Pancreas (tissue), 10 donors: ENCODE data around the gene CLNK. TPM values are rescaled to one million over a fixed set of nuclear protein-coding genes. Genes with fewer than 3 reads are reported as not detected.
"Not testable (repeated sequence)": the region's sequence is repeated elsewhere in the genome, so short reads cannot be mapped to it uniquely, and the experiment has no call there.

Experiments used
- ATAC-seq, 4 donors: fragments of 200-7000 bp; cut with Tn5 transposase; one replicate each; pipeline versions ENCODE4 v1.8.0 to v1.9.1; 2020; ENCODE audit warnings: mild to moderate bottlenecking in 4 of 4, moderate library complexity in 4 of 4
- DNase-seq, 6 donors: peaks; one replicate each; pipeline ENCODE4 v3.0.0-alpha.2; 2020
- FAIRE-seq: peaks from 2 replicates; lab custom pipeline; 2012; peaks lifted over from hg19 to GRCh38; lab: Jason Lieb, UNC
- H3K27ac ChIP-seq, 4 donors: fragments of 200-600 bp; sonication (generic); 1 replicate in 3 of 4; 2 replicates in 1 of 4; pipeline versions ENCODE4 v1.5.0 to v1.8.0; 2020
- H3K27me3 ChIP-seq, 4 donors: fragments of 200-600 bp; one replicate each; pipeline ENCODE4 v1.8.0; 2021
- H3K36me3 ChIP-seq, 3 donors: fragments of 200-600 bp; sonication (generic) in 1 of 3; one replicate each; pipeline versions ENCODE4 v1.5.0 to v1.8.0; 2020 to 2021
- H3K4me1 ChIP-seq, 3 donors: fragments of 200-600 bp; one replicate each; pipeline ENCODE4 v1.8.0; 2021
- H3K4me3 ChIP-seq, 4 donors: fragments of 200-600 bp; sonication (generic) in 2 of 4; one replicate each; pipeline versions ENCODE4 v1.5.0 to v1.8.0; 2020 to 2021
- H3K9me3 ChIP-seq, 4 donors: fragments of 200-600 bp; one replicate each; pipeline ENCODE4 v1.8.0; 2021
- WGBS, 2 donors: extraction: QIAGEN DNeasy Blood & Tissue Kit; methylation state at CpG; one replicate each; pipeline ENCODE4 v1.1.7; 2013; 5-methylcytosine and 5-hydroxymethylcytosine counted together
- intact Hi-C, 3 donors: fragments of 100-400 bp; cut with DNase I; formaldehyde crosslinking; loops; one replicate each; pipeline versions ENCODE4 v1.11.1 to v1.14.2; 2022
- polyA plus RNA-seq, 2 donors: library from polyadenylated mRNA; stranded (reverse); fragments of 200-250 nt; gene quantifications; one replicate each; pipeline ENCODE4 v1.2.3, GENCODE V29; 2013
- total RNA-seq, 6 donors: library from RNA; stranded (reverse); fragmentation: NEBNext Ultra II Directional in 4 of 6; extraction: Animal tissue kit (Norgen Biotek cat#: 25700) in 4 of 6; gene quantifications; one replicate each; pipeline versions ENCODE4 v1.2.1 to v1.2.4, GENCODE V29; 2021 to 2023
- TF ChIP-seq, protein P1 (sequence below), 4 donors: fragments of 200-600 bp; sonication (generic) in 3 of 4; IDR thresholded peaks; one replicate each; pipeline versions ENCODE4 v1.5.0 to v1.8.0; 2021; ENCODE audit warnings: antibody characterized with exemption in 4 of 4
- donor health status: healthy with polysubstance abuse.
- donor health status: DM: no; HTN: no; CAD: no; lungs with moderate emphysema.
- donor health status: DM: no; HTN: no; CAD: no.
- donor health status: control.
- donor health status: control.
- donor health status: Bipolar disorder and iron deficiency.
- donor health status: DM: yes; HTN: yes; CAD: no.
- donor health status: DM: no; HTN: no; CAD: no.
- donor health status: DM: no; HTN: no; CAD: no.
- donor health status: DM: yes; HTN: yes; CAD: no.

CLNK gene
- total and polyA plus RNA-seq, 8 donors = 0.02 to 0.19 (median 0.09) TPM; not detected in 2

DNA sequence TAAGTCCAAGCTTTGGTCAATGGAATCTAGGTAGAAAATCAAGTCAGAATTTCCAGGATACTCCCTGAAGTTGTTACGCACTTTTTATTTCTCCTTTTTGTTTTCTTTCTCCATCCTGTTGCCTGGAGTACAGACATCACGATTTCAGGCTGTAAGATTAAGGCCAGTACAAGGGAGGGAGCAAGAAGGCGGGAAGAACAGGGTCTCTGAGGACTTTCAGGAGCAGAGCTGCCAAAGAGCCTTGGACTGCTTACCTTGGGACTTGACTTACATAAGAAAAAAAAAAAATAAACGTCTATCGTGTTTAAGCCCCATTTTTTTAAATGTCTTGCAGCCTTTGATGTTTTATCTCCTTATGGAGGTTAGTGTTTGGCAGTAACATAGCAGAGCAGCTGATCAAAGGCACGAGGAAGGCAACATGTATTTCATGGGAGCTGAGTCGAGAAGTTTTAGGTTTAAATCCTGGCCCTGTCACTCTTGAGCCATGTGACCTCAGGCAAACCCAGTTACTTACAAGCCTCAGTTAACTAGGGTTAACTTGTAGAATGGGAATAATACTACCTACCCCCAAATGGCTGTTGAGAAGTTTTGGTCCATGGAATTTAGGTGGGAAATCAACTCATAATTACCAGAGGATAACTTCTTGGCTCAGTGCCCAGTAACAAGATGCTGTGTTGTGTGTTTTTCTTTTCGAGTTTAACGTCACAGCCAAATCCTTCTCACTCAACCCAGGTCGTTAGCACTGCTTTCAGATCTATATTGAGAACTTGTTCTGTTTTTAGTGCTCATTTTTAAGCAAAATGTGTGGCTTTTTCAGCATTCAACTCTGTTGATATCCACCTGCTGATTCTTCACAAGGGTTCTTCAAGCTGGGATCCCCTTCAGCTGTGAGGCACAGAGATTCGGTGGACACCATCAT, 106.8 kb downstream of the CLNK start:
- FAIRE-seq = no peak
- intact Hi-C loops = no loop called here
- 32 to 34% methylated on average over 11 of the region's 11 CpGs for WGBS, 2 donors

DNA sequence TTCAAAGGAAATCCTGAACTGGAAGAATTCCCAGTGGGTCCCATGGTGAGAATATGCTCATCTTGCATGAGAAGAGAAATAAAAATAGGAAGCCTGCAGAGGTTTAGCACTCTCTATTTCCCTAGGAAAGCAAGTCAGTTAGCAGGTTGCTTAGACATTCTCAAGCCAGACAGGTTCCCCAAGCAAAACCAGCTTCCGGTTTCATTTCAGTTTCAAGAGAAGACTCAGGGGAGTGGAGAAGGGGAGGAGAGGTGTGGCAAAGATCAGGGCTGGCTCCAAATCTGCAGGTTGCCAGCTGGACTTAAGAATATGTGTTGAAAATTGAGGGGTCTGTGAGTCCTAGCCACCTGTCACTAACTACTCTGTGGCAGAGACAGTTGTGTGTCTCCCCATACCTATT, 107.5 kb downstream of the CLNK start:
- no peaks in the 10 kb centered on the region for H3K9me3 ChIP-seq
- no peaks in the 10 kb centered on the region for H3K36me3 ChIP-seq
- H3K4me3 ChIP-seq = no peak overlapping the region
- no peak for FAIRE-seq
- DNase-seq = no peak
- no peak overlapping the region for H3K27ac ChIP-seq
- H3K4me1 ChIP-seq = no peaks in the 10 kb centered on the region
- WGBS, 2 donors = 0% methylated on average over 1 of the region's 1 CpG
- intact Hi-C loops = no loop called here
- TF ChIP-seq, protein P1, sequence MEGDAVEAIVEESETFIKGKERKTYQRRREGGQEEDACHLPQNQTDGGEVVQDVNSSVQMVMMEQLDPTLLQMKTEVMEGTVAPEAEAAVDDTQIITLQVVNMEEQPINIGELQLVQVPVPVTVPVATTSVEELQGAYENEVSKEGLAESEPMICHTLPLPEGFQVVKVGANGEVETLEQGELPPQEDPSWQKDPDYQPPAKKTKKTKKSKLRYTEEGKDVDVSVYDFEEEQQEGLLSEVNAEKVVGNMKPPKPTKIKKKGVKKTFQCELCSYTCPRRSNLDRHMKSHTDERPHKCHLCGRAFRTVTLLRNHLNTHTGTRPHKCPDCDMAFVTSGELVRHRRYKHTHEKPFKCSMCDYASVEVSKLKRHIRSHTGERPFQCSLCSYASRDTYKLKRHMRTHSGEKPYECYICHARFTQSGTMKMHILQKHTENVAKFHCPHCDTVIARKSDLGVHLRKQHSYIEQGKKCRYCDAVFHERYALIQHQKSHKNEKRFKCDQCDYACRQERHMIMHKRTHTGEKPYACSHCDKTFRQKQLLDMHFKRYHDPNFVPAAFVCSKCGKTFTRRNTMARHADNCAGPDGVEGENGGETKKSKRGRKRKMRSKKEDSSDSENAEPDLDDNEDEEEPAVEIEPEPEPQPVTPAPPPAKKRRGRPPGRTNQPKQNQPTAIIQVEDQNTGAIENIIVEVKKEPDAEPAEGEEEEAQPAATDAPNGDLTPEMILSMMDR (IDR thresholded peaks at IDR 0.05) = no peak
- no peak for ATAC-seq
- H3K27me3 ChIP-seq = peaks cover 0 to 8% (median 2%) of the 10 kb centered on the region in 4 donors

More for the DNA sequence above, 106.8 kb downstream of the CLNK start:
- TF ChIP-seq, protein P1 (IDR thresholded peaks at IDR 0.05) = no peak
- Histone ChIP-seq H3K4me1 (no peaks in the 10 kb centered on the region), H3K9me3 (no peaks in the 10 kb centered on the region), H3K27ac (no peak overlapping the region), H3K4me3 (no peak overlapping the region), H3K36me3 (no peaks in the 10 kb centered on the region), H3K27me3 (peaks cover 0 to 8% (median 2%) of the 10 kb centered on the region in 4 donors)
- DNase-seq (no peak), ATAC-seq (no peak)

DNA sequence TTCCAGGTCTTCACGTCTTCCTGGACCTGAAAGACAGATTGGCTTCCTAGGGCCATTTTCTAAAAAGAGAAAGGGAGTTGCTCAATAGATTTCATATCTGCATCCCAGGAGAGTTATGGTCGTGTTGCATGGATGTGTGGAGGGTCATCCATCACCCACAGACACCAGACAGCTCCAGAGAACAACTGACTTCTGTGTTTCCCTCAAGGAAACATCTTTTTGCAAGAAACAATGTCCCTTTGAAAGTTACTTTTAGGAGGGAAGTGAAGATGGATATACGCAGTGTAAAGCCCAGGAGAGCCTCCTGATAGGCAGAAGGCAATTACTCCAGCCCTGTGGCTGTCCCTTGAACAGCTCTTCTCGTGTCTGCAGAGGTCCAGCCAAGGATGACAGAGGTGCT, 108.3 kb downstream of the CLNK start:
- intact Hi-C loops = no loop called here
- Histone ChIP-seq H3K9me3 (no peaks in the 10 kb centered on the region), H3K4me1 (no peaks in the 10 kb centered on the region), H3K4me3 (no peak overlapping the region), H3K27me3 (peaks cover 0 to 5% (median 2%) of the 10 kb centered on the region in 4 donors), H3K36me3 (no peaks in the 10 kb centered on the region), H3K27ac (no peak overlapping the region)
- WGBS, 2 donors = 39 to 47% methylated on average over 4 of the region's 4 CpGs
- ATAC-seq (no peak), FAIRE-seq (no peak), DNase-seq (no peak)
- TF ChIP-seq, protein P1 (IDR thresholded peaks at IDR 0.05) = no peak

DNA sequence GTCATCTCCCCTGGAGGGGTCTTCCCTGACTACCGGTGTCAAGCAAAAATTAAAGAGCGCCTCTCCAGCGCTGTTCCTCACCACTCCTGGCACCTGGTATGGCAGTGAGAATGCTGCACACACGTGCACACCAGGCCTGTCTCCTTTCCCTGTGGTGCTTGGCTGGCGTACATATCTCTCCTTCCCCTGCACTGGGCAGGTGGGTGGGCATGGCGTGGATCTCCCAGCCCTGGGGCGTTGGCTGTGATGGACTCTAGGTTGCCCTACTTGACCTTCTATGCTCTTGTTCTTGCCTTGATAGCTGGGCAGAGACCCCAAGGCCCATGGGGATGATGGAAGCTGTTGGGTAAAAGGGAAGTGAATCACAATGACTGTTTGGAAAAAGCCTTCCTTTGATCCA, 109.2 kb downstream of the CLNK start:
- intact Hi-C loops = no loop called here
- TF ChIP-seq, protein P1 (IDR thresholded peaks at IDR 0.05) = no peak
- DNase-seq = no peak
- 71 to 72% methylated on average over 7 of the region's 7 CpGs for WGBS, 2 donors
- Histone ChIP-seq H3K4me3 (no peak overlapping the region), H3K9me3 (no peaks in the 10 kb centered on the region), H3K27ac (no peak overlapping the region), H3K4me1 (no peaks in the 10 kb centered on the region), H3K36me3 (no peaks in the 10 kb centered on the region), H3K27me3 (no peaks in the 10 kb centered on the region)
- FAIRE-seq = no peak
- ATAC-seq = no peak

DNA sequence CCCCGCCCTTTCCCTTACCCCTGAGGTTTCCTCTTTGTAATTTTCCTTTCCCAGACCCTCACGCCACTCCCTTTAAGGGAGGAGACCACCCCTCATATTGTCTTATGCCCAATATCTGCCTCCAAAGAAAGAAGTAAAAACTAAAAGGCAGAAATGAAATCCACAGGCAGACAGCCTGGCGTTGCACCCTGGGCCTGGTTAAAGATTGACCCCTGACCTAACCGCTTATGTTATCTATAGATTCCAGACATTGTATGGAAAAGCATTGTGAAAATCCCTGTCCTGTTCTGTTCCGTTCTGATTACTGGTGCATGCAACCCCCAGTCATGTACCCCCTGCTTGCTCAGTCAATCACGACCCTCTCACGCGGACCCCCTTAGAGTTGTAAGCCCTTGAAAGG, 110.0 kb downstream of the CLNK start:
- intact Hi-C loops, H3K4me1 ChIP-seq, DNase-seq, FAIRE-seq, H3K4me3 ChIP-seq, H3K27ac ChIP-seq, ATAC-seq, H3K27me3 ChIP-seq, H3K9me3 ChIP-seq, H3K36me3 ChIP-seq: not testable (repeated sequence)
- whole genome bisulfite sequencing, 2 donors = 63 to 66% methylated on average over 8 of the region's 8 CpGs
